ENCODE results near the gene SLC25A21. TPM values are rescaled to one million over a fixed set of nuclear protein-coding genes. Genes with fewer than 3 reads are reported as not detected.

SLC25A21 gene
- polyA plus RNA-seq, 4 donors, result 0.22 to 1.4 (median 0.97) TPM

DNA sequence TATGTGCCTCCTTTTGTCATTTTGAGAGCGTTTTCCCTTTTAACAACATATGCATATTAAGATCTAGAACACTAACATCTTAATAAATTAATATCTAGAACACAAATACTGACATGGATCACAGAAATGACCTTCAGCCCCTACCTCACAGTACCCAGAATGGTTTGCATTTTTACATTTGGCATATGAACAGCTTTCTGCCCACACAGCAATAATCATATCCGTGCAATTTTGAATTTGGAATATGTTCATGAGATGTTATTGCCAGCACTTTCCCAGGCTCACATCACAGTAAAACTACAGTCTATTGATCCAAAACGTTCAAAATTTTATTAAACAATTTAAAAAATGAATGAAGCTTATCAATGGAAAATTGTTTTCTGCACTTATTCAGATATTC lies 114.6 kb downstream of the SLC25A21 start:
- DNase-seq, result no peak
- Histone ChIP-seq H3K4me3 (ENCODE audit: low read depth in 1 of 3, low read length in 3 of 3) (no peak overlapping the region), H3K4me1 (ENCODE audit: control insufficient read depth in 3 of 3, insufficient read depth in 2 of 3, low read depth in 1 of 3, low read length in 2 of 3) (no peaks in the 10 kb centered on the region), H3K9me3 (ENCODE audit: control insufficient read depth in 2 of 2, insufficient read depth in 1 of 2, low read depth in 1 of 2, low read length in 1 of 2) (no peaks in the 10 kb centered on the region), H3K27me3 (ENCODE audit: control insufficient read depth in 3 of 3, insufficient read depth in 3 of 3, low read length in 3 of 3) (no peaks in the 10 kb centered on the region), H3K36me3 (ENCODE audit: control insufficient read depth in 3 of 3, insufficient read depth in 2 of 3, low read depth in 1 of 3, low read length in 3 of 3) (no peaks in the 10 kb centered on the region), H3K27ac (ENCODE audit: low read depth in 1 of 3, low read length in 2 of 3) (no peak overlapping the region)
- no peak for FAIRE-seq
- 64 to 81% (median 70%) methylated on average over 3 of the region's 3 CpGs for WGBS, 3 donors

DNA sequence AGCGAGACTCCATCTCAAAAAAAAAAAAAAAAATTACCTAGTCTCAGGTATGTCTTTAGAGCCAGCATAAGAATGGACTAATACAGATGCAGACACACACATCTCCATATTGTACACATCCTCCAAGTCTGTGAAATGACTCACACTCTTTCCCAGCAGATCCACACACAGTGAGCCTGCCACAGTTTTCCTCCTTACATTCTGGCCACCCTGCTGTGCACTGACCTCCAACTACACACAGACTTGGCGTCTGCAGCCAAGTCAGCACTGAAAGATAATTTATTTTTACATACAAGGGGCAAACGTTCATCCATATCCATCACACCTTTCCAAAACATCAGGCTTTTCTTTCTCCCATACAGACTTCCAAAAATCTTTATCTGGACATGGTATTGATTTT lies 115.9 kb downstream of the SLC25A21 start:
- Histone ChIP-seq H3K4me1 (ENCODE audit: control insufficient read depth in 3 of 3, insufficient read depth in 2 of 3, low read depth in 1 of 3, low read length in 2 of 3) (no peaks in the 10 kb centered on the region), H3K4me3 (ENCODE audit: low read depth in 1 of 3, low read length in 3 of 3) (no peak overlapping the region), H3K9me3 (ENCODE audit: control insufficient read depth in 2 of 2, insufficient read depth in 1 of 2, low read depth in 1 of 2, low read length in 1 of 2) (no peaks in the 10 kb centered on the region), H3K27ac (ENCODE audit: low read depth in 1 of 3, low read length in 2 of 3) (no peak overlapping the region), H3K36me3 (ENCODE audit: control insufficient read depth in 3 of 3, insufficient read depth in 2 of 3, low read depth in 1 of 3, low read length in 3 of 3) (no peaks in the 10 kb centered on the region), H3K27me3 (ENCODE audit: control insufficient read depth in 3 of 3, insufficient read depth in 3 of 3, low read length in 3 of 3) (no peaks in the 10 kb centered on the region)
- DNase-seq, result no peak
- 57 to 80% (median 65%) methylated on average over 2 to 3 of the region's 3 CpGs for WGBS, 3 donors
- no peak for FAIRE-seq

GRCh38 chr14:37054869-37055268 lies 117.5 kb downstream of the SLC25A21 start:
- no peaks in the 10 kb centered on the region for H3K27me3 ChIP-seq (ENCODE audit: control insufficient read depth in 3 of 3, insufficient read depth in 3 of 3, low read length in 3 of 3)
- WGBS, 3 donors, result 93 to 100% (median 95%) methylated on average over 2 of the region's 2 CpGs
- no peaks in the 10 kb centered on the region for H3K9me3 ChIP-seq (ENCODE audit: control insufficient read depth in 2 of 2, insufficient read depth in 1 of 2, low read depth in 1 of 2, low read length in 1 of 2)
- no peak overlapping the region for H3K4me3 ChIP-seq (ENCODE audit: low read depth in 1 of 3, low read length in 3 of 3)
- FAIRE-seq (no peak), DNase-seq (no peak)
- no peak overlapping the region for H3K27ac ChIP-seq (ENCODE audit: low read depth in 1 of 3, low read length in 2 of 3)
- H3K36me3 ChIP-seq (ENCODE audit: control insufficient read depth in 3 of 3, insufficient read depth in 2 of 3, low read depth in 1 of 3, low read length in 3 of 3), result no peaks in the 10 kb centered on the region
- no peaks in the 10 kb centered on the region for H3K4me1 ChIP-seq (ENCODE audit: control insufficient read depth in 3 of 3, insufficient read depth in 2 of 3, low read depth in 1 of 3, low read length in 2 of 3)

- Histone ChIP-seq H3K4me1 (ENCODE audit: control insufficient read depth in 3 of 3, insufficient read depth in 2 of 3, low read depth in 1 of 3, low read length in 2 of 3) (no peaks in the 10 kb centered on the region), H3K4me3 (ENCODE audit: low read depth in 1 of 3, low read length in 3 of 3) (no peak overlapping the region), H3K27me3 (ENCODE audit: control insufficient read depth in 3 of 3, insufficient read depth in 3 of 3, low read length in 3 of 3) (no peaks in the 10 kb centered on the region), H3K9me3 (ENCODE audit: control insufficient read depth in 2 of 2, insufficient read depth in 1 of 2, low read depth in 1 of 2, low read length in 1 of 2) (no peaks in the 10 kb centered on the region), H3K27ac (ENCODE audit: low read depth in 1 of 3, low read length in 2 of 3) (no peak overlapping the region), H3K36me3 (ENCODE audit: control insufficient read depth in 3 of 3, insufficient read depth in 2 of 3, low read depth in 1 of 3, low read length in 3 of 3) (no peaks in the 10 kb centered on the region)
- DNase-seq (no peak), FAIRE-seq (no peak)
Observed at GRCh38 chr14:37054144-37054543, 118.3 kb downstream of the SLC25A21 start.

- FAIRE-seq, result no peak
- H3K4me1 ChIP-seq (ENCODE audit: control insufficient read depth in 3 of 3, insufficient read depth in 2 of 3, low read depth in 1 of 3, low read length in 2 of 3), result no peaks in the 10 kb centered on the region
Observed at GRCh38 chr14:37051680-37052079, 120.7 kb downstream of the SLC25A21 start.

DNA sequence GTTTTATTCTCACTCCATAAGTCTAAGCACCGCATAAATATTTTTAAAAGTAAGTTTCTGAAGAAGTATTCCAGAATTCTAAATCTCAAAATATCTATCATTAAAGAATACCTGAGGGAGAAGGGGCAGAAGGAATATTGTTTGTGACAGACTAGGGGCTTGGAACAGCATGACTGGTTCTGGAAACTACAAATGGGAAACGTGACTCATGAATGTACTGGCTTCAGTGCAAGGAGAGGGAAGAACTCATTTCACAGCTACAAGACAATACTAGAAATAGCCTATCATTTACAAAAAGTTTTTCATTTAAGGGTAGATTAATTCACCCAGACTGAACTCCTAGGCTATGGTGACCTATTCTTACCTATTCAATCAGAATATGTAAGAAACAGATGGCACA lies 121.3 kb downstream of the SLC25A21 start:
- Histone ChIP-seq H3K4me1 (ENCODE audit: control insufficient read depth in 3 of 3, insufficient read depth in 2 of 3, low read depth in 1 of 3, low read length in 2 of 3) (no peaks in the 10 kb centered on the region), H3K36me3 (ENCODE audit: control insufficient read depth in 3 of 3, insufficient read depth in 2 of 3, low read depth in 1 of 3, low read length in 3 of 3) (no peaks in the 10 kb centered on the region), H3K27me3 (ENCODE audit: control insufficient read depth in 3 of 3, insufficient read depth in 3 of 3, low read length in 3 of 3) (no peaks in the 10 kb centered on the region), H3K4me3 (ENCODE audit: low read depth in 1 of 3, low read length in 3 of 3) (no peak overlapping the region), H3K9me3 (ENCODE audit: control insufficient read depth in 2 of 2, insufficient read depth in 1 of 2, low read depth in 1 of 2, low read length in 1 of 2) (no peaks in the 10 kb centered on the region), H3K27ac (ENCODE audit: low read depth in 1 of 3, low read length in 2 of 3) (no peak overlapping the region)
- WGBS, 3 donors, result 82 to 88% (median 87%) methylated on average over 2 of the region's 2 CpGs
- DNase-seq (no peak), FAIRE-seq (no peak)

More at GRCh38 chr14:37051680-37052079, 120.7 kb downstream of the SLC25A21 start:
- no peaks in the 10 kb centered on the region for H3K36me3 ChIP-seq (ENCODE audit: control insufficient read depth in 3 of 3, insufficient read depth in 2 of 3, low read depth in 1 of 3, low read length in 3 of 3)
- no peaks in the 10 kb centered on the region for H3K27me3 ChIP-seq (ENCODE audit: control insufficient read depth in 3 of 3, insufficient read depth in 3 of 3, low read length in 3 of 3)
- H3K27ac ChIP-seq (ENCODE audit: low read depth in 1 of 3, low read length in 2 of 3), result no peak overlapping the region
- no peaks in the 10 kb centered on the region for H3K9me3 ChIP-seq (ENCODE audit: control insufficient read depth in 2 of 2, insufficient read depth in 1 of 2, low read depth in 1 of 2, low read length in 1 of 2)
- 91 to 97% (median 94%) methylated on average over 5 of the region's 5 CpGs for WGBS, 3 donors
- no peak overlapping the region for H3K4me3 ChIP-seq (ENCODE audit: low read depth in 1 of 3, low read length in 3 of 3)
- DNase-seq, result no peak

GRCh38 chr14:37048666-37049071 lies 123.7 kb downstream of the SLC25A21 start:
- Histone ChIP-seq H3K36me3 (ENCODE audit: control insufficient read depth in 3 of 3, insufficient read depth in 2 of 3, low read depth in 1 of 3, low read length in 3 of 3) (no peaks in the 10 kb centered on the region), H3K4me1 (ENCODE audit: control insufficient read depth in 3 of 3, insufficient read depth in 2 of 3, low read depth in 1 of 3, low read length in 2 of 3) (no peaks in the 10 kb centered on the region), H3K4me3 (ENCODE audit: low read depth in 1 of 3, low read length in 3 of 3) (no peak overlapping the region), H3K27ac (ENCODE audit: low read depth in 1 of 3, low read length in 2 of 3) (no peak overlapping the region), H3K27me3 (ENCODE audit: control insufficient read depth in 3 of 3, insufficient read depth in 3 of 3, low read length in 3 of 3) (no peaks in the 10 kb centered on the region), H3K9me3 (ENCODE audit: control insufficient read depth in 2 of 2, insufficient read depth in 1 of 2, low read depth in 1 of 2, low read length in 1 of 2) (no peaks in the 10 kb centered on the region)
- DNase-seq, result no peak
- no peak for FAIRE-seq

DNA sequence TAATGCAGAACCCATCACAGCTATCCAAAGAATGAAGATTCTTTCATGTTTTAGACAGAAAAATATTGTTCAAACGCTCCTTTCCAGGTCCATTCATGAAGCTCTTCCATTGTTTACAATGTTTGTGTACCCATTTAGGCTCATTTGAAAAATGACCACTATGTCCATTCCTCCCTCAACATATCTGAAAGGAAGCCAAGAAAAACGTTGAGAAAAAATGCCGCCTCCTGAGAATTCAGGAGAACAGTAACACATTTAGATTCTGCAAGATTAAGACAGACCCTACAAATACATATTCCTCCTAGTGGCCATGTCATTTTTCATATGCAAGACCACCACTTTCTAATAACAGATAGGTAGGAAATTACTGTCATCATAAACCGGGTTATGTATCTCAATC lies 124.4 kb downstream of the SLC25A21 start:
- Histone ChIP-seq H3K27ac (ENCODE audit: low read depth in 1 of 3, low read length in 2 of 3) (no peak overlapping the region), H3K4me1 (ENCODE audit: control insufficient read depth in 3 of 3, insufficient read depth in 2 of 3, low read depth in 1 of 3, low read length in 2 of 3) (no peaks in the 10 kb centered on the region), H3K36me3 (ENCODE audit: control insufficient read depth in 3 of 3, insufficient read depth in 2 of 3, low read depth in 1 of 3, low read length in 3 of 3) (no peaks in the 10 kb centered on the region), H3K27me3 (ENCODE audit: control insufficient read depth in 3 of 3, insufficient read depth in 3 of 3, low read length in 3 of 3) (no peaks in the 10 kb centered on the region), H3K4me3 (ENCODE audit: low read depth in 1 of 3, low read length in 3 of 3) (no peak overlapping the region), H3K9me3 (ENCODE audit: control insufficient read depth in 2 of 2, insufficient read depth in 1 of 2, low read depth in 1 of 2, low read length in 1 of 2) (no peaks in the 10 kb centered on the region)
- FAIRE-seq, result no peak
- no peak for DNase-seq
- 64 to 71% (median 65%) methylated on average over 4 of the region's 4 CpGs for WGBS, 3 donors

DNA sequence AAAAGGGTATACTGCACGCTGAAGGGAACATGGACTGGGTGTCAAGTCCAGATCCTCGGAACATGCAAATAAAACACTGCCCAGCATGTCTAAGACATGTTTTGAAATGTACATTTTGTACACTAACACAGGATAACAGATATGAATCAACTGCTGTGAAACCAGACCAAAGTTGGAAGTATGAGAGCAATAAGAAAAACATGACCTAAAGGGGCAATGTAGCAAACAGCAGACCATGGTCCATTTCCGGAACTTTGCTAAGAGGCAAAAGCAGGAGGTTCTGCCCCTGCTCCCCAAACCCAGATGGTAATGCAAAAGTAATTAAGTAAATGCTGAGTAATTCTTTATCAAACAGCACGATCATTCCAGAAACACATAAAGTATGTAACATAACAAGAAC lies 125.2 kb downstream of the SLC25A21 start:
- Histone ChIP-seq H3K9me3 (ENCODE audit: control insufficient read depth in 2 of 2, insufficient read depth in 1 of 2, low read depth in 1 of 2, low read length in 1 of 2) (no peaks in the 10 kb centered on the region), H3K27ac (ENCODE audit: low read depth in 1 of 3, low read length in 2 of 3) (no peak overlapping the region), H3K4me1 (ENCODE audit: control insufficient read depth in 3 of 3, insufficient read depth in 2 of 3, low read depth in 1 of 3, low read length in 2 of 3) (no peaks in the 10 kb centered on the region), H3K36me3 (ENCODE audit: control insufficient read depth in 3 of 3, insufficient read depth in 2 of 3, low read depth in 1 of 3, low read length in 3 of 3) (no peaks in the 10 kb centered on the region), H3K4me3 (ENCODE audit: low read depth in 1 of 3, low read length in 3 of 3) (no peak overlapping the region), H3K27me3 (ENCODE audit: control insufficient read depth in 3 of 3, insufficient read depth in 3 of 3, low read length in 3 of 3) (no peaks in the 10 kb centered on the region)
- 84 to 88% (median 85%) methylated on average over 4 of the region's 4 CpGs for WGBS, 3 donors
- no peak for FAIRE-seq
- no peak for DNase-seq

Data from small intestine (tissue), 7 donors.